GM11168 (cell line): Measurements from ENCODE around the gene EPHA1.
"Not testable (repeated sequence)": the region's sequence is repeated elsewhere in the genome, so short reads cannot be mapped to it uniquely, and the experiment has no call there.

Experiments
- in situ Hi-C: fragments of 300-500 bp; cut with MboI; formaldehyde crosslinking; loops from one replicate; pipeline ENCODE4 v1.12.0; 2022; ENCODE audit warnings: low sequenced_read_pairs; ENCODE audit not compliant: unreplicated experiment

Gene EPHA1

GRCh38 chr7:143406002-143406357 lies 2.7 kb downstream of the EPHA1 start:
- in situ Hi-C loops: no loop called here

- in situ Hi-C loops: no loop called here
Observed at GRCh38 chr7:143405173-143406001, 3.3 kb downstream of the EPHA1 start.

- in situ Hi-C loops: not testable (repeated sequence)
Observed at GRCh38 chr7:143402233-143402632, 6.4 kb downstream of the EPHA1 start.

- in situ Hi-C loops: no loop called here
Observed at GRCh38 chr7:143401265-143401664, 7.4 kb downstream of the EPHA1 start.

- in situ Hi-C loops: no loop called here
Observed at GRCh38 chr7:143399642-143400041, 9.0 kb downstream of the EPHA1 start.

GRCh38 chr7:143399151-143399550 lies 9.5 kb downstream of the EPHA1 start:
- in situ Hi-C loops: no loop called here

GRCh38 chr7:143398616-143399015 lies 10.0 kb downstream of the EPHA1 start:
- in situ Hi-C loops: no loop called here

GRCh38 chr7:143397710-143398530 lies 10.7 kb downstream of the EPHA1 start:
- in situ Hi-C loops: no loop called here

GRCh38 chr7:143396625-143397556 lies 11.8 kb downstream of the EPHA1 start:
- in situ Hi-C loops: no loop called here

- in situ Hi-C loops: no loop called here
Observed at GRCh38 chr7:143396182-143396581, 12.5 kb downstream of the EPHA1 start.

GRCh38 chr7:143395187-143396149 lies 13.2 kb downstream of the EPHA1 start:
- in situ Hi-C loops: no loop called here

- in situ Hi-C loops: no loop called here
Observed at GRCh38 chr7:143394777-143395176, 13.9 kb downstream of the EPHA1 start.

- in situ Hi-C loops: no loop called here
Observed at GRCh38 chr7:143394068-143394467, 14.6 kb downstream of the EPHA1 start.

- in situ Hi-C loops: no loop called here
Observed at GRCh38 chr7:143393267-143394041, 15.2 kb downstream of the EPHA1 start.

GRCh38 chr7:143392875-143393266 lies 15.8 kb downstream of the EPHA1 start:
- in situ Hi-C loops: no loop called here

GRCh38 chr7:143392427-143392826 lies 16.2 kb downstream of the EPHA1 start:
- in situ Hi-C loops: not testable (repeated sequence)

- in situ Hi-C loops: no loop called here
Observed at GRCh38 chr7:143391462-143392404, 16.9 kb downstream of the EPHA1 start.
